DMS153 treated with DMSO at 0.1 percent for 48 hours (cell line): Measurements from ENCODE around the gene RNF187.
"Not testable (repeated sequence)": the region's sequence is repeated elsewhere in the genome, so short reads cannot be mapped to it uniquely, and the experiment has no call there.

Experiments used
- DNase-seq: peaks from one replicate; lab custom pipeline; 2025; ENCODE audit not compliant: unreplicated experiment; lab: John Stamatoyannopoulos, UW

Gene RNF187

GRCh38 chr1:228459091-228459993 is 27.8 kb upstream of the RNF187 start:
- DNase-seq: peak; percentile 65

GRCh38 chr1:228460821-228461220 is 26.4 kb upstream of the RNF187 start:
- no peak for DNase-seq

DNA sequence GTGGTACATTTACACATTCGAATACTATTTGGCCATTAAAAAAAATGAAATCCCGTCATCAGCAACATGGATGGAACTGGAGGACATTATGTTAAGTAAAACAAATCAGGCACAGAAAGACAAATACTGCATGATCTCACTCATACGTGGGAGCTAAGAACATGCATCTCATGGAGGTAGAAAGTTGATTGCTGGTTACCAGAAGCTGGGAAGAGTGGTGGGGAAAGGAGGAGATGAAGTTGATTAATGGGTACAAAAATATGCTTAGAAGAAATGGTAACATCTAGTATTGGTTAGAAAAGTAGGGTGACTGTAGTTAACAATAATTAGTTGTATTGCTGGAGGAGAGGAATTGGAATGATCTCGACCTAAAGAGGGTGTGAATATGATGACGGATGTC is 24.6 kb upstream of the RNF187 start:
- no peak for DNase-seq

GRCh38 chr1:228463009-228463558 is 24.1 kb upstream of the RNF187 start:
- DNase-seq: no peak

DNA sequence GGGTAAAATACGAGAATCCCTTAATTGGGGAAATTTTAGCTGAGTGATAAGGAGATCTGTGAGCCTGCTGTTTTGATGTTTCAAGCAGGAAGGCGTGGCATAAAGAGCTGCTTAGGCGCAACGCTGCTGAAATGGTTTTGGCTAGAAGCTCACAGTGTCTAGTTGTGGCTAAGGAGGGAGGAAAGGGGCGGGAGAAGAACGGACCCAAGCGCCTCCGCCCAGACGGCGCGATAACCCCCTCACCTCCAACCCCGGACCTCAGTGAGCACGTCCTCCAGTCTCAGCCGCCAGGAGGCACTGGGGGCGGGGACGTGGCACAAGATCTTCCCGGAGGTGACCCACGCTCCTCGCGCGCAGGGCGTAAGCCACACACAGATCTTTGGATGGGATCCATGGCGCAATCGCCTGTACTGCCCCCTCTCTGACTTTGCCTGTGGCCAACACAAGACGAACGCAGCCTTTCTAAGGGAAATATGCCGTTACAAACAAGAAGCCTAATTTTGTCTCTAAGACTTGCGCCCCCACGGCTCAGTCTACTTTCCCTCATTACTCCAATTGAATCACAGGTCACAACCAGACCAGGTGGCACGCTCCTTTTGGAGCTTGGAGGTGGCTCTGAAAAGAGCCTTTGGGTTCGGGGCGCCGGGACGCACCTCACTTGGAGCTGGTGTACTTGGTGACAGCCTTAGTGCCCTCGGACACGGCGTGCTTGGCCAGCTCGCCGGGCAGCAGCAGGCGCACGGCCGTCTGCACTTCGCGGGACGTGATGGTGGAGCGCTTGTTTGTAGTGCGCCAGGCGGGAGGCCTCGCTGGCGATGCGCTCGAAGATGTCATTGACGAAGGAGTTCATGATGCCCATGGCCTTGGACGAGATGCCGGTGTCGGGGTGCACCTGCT is 23.4 kb upstream of the RNF187 start:
- DNase-seq: peak; percentile 24

DNA sequence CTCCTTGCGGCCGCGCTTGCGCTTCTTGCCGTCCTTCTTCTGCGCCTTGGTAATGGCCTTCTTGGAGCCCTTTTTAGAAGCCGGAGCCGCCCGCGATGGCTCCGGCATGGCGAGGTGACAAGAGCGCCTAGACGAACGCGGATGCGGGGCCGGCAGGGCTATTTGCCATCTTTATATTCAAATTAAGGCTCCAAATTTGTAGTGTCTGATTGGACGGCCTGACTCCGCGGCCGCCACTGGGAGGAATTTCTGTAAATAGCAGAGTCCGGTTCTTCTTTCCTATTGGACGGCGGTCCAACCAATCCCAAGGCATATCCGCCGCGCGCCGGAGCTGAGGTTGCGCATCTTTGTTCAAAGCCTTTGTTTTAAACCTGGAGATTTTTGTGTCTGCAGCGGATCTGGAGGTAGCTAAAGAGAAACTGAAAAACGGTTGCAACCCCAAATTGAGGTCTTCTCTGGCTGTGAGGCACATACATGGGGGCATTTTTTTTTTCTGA is 22.6 kb upstream of the RNF187 start:
- DNase-seq: peak; percentile 99

GRCh38 chr1:228465141-228465540 is 22.0 kb upstream of the RNF187 start:
- no peak for DNase-seq

GRCh38 chr1:228465571-228466146 is 21.5 kb upstream of the RNF187 start:
- DNase-seq: peak; percentile 56

DNA sequence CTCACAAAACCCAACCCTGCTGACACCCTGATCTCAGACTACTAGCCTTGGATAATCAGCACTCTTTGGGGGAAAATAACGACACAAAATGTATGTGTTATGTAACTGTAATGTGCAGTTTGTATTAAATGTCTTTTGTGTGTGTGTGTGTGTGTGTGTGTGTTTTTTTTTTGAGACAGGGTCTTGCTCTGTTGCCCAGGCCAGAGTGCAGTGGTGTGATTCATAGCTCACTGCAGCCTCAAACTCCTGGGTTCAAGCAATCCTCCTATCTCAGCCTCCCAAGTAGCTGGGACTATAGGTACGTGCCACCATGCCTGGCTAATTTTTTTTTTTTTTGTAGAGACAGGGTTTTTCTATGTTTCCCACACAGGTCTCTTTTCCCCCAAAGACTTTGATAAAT is 19.0 kb upstream of the RNF187 start:
- not testable (repeated sequence) for DNase-seq

DNA sequence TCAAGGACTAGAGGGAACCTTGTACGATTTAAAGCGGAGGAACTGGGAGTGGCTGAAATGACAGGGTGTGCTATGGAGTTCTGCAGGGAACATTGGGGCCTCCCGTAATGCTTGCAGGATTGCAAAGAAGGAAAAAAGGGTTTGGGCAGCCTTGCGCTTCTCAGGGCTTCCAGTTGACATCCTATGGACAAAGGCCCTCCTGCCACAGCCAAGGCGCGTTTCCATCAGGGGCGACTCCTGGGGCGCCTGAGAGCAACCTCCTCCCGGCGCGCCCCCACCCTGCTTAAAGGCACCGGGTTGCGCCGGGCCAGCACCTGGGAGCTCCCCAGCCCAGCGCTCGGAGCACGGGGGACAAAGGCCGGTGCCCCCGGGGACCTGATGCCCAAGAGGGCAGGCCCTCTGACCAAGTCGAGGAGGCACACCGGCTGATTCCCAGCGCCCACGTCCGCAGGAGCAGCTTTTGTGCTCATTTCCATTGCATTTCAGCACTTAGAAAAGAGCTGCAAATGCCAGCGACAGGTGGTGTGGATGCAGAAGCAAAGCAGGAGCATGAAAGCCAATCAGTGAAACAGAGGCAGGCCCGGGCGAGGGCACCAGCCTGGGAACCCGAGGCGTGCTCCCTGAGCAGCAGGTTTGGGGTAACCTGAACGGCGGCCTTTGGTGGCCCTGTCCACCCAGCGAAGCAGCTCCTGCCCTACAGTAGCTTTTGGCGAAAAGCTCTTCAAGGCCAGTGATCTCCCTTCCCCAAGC is 17.6 kb upstream of the RNF187 start:
- no peak for DNase-seq

DNA sequence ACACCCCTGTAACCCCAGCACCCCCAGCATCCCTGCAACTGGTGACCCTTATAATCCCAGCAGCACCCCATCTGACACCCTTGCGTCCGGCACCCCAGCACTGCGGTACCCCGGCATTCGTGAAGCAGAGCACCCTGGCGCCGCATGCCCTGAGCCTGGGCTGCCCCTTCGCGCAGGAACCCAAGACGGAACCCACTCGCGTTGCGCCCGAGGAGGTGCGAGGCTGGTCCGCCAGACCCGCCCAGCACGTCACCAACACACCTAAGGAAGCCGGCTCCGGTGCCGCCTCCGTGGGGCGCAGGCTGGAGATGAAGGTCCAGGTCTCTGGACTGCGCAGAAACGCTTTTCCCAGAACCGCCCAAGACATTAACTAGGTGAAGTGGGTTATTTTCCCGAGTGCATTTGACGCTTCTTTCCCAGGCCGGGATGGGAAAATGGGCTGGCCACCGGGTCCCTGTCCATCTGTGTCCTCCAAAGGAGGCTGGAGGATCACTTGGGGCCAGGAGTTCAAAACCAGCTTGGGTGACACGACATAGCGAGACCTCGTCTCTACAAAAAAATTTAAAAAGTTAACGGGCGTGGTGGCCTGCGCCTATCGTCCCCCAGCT is 15.9 kb upstream of the RNF187 start:
- no peak for DNase-seq

- peak; percentile 37 for DNase-seq
These were observed 15.3 kb upstream of the RNF187 start for GRCh38 chr1:228471762-228472398.

GRCh38 chr1:228472655-228473054 is 14.5 kb upstream of the RNF187 start:
- no peak for DNase-seq

DNA sequence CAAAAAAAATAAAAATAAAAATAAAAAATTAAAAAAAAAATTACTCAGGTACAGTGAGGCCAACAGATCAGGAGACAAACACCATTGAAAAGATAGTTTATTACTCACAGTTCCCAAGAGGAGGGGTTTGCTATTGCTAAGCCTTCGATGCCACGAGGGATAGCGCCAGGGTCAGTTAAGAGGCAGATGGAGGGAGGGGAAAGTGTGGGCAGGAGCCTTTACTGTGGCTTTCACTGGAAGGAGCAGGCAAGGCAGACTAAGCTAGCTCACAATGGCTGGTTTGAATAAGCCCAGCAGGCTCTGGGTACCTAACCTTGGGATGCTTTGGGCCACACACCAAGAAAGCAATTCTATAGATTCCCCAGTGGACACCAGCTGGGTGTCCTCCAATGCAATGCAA is 12.7 kb upstream of the RNF187 start:
- no peak for DNase-seq

- DNase-seq: no peak
These were observed 11.4 kb upstream of the RNF187 start for GRCh38 chr1:228475812-228476211.

GRCh38 chr1:228477263-228477662 is 9.9 kb upstream of the RNF187 start:
- no peak for DNase-seq

GRCh38 chr1:228478326-228478725 is 8.9 kb upstream of the RNF187 start:
- no peak for DNase-seq

GRCh38 chr1:228478912-228479711 is 8.1 kb upstream of the RNF187 start:
- no peak for DNase-seq

- no peak for DNase-seq
These were observed 3.4 kb upstream of the RNF187 start for GRCh38 chr1:228483789-228484188.
